Pancreas (tissue), 10 donors: ENCODE measurements around the gene SLC35A2. TPM values are rescaled to one million over a fixed set of nuclear protein-coding genes. Genes with fewer than 3 reads are reported as not detected.

ENCODE experiments used
- ATAC-seq, 4 donors: fragments of 200-7000 bp; cut with Tn5 transposase; one replicate each; pipeline versions ENCODE4 v1.8.0 to v1.9.1; 2020; ENCODE audit warnings: mild to moderate bottlenecking in 4 of 4, moderate library complexity in 4 of 4
- DNase-seq, 6 donors: peaks; one replicate each; pipeline ENCODE4 v3.0.0-alpha.2; 2020
- FAIRE-seq: peaks from 2 replicates; lab custom pipeline; 2012; peaks lifted over from hg19 to GRCh38; lab: Jason Lieb, UNC
- H3K27ac ChIP-seq, 4 donors: fragments of 200-600 bp; sonication (generic); 1 replicate in 3 of 4; 2 replicates in 1 of 4; pipeline versions ENCODE4 v1.5.0 to v1.8.0; 2020
- H3K27me3 ChIP-seq, 4 donors: fragments of 200-600 bp; one replicate each; pipeline ENCODE4 v1.8.0; 2021
- H3K36me3 ChIP-seq, 3 donors: fragments of 200-600 bp; sonication (generic) in 1 of 3; one replicate each; pipeline versions ENCODE4 v1.5.0 to v1.8.0; 2020 to 2021
- H3K4me1 ChIP-seq, 3 donors: fragments of 200-600 bp; one replicate each; pipeline ENCODE4 v1.8.0; 2021
- H3K4me3 ChIP-seq, 4 donors: fragments of 200-600 bp; sonication (generic) in 2 of 4; one replicate each; pipeline versions ENCODE4 v1.5.0 to v1.8.0; 2020 to 2021
- H3K9me3 ChIP-seq, 4 donors: fragments of 200-600 bp; one replicate each; pipeline ENCODE4 v1.8.0; 2021
- WGBS, 2 donors: extraction: QIAGEN DNeasy Blood & Tissue Kit; methylation state at CpG; one replicate each; pipeline ENCODE4 v1.1.7; 2013; 5-methylcytosine and 5-hydroxymethylcytosine counted together
- intact Hi-C, 3 donors: fragments of 100-400 bp; cut with DNase I; formaldehyde crosslinking; loops; one replicate each; pipeline versions ENCODE4 v1.11.1 to v1.14.2; 2022
- polyA plus RNA-seq, 2 donors: library from polyadenylated mRNA; stranded (reverse); fragments of 200-250 nt; gene quantifications; one replicate each; pipeline ENCODE4 v1.2.3, GENCODE V29; 2013
- total RNA-seq, 6 donors: library from RNA; stranded (reverse); fragmentation: NEBNext Ultra II Directional in 4 of 6; extraction: Animal tissue kit (Norgen Biotek cat#: 25700) in 4 of 6; gene quantifications; one replicate each; pipeline versions ENCODE4 v1.2.1 to v1.2.4, GENCODE V29; 2021 to 2023
- TF ChIP-seq, protein P1 (sequence below), 4 donors: fragments of 200-600 bp; sonication (generic) in 3 of 4; IDR thresholded peaks; one replicate each; pipeline versions ENCODE4 v1.5.0 to v1.8.0; 2021; ENCODE audit warnings: antibody characterized with exemption in 4 of 4
- donor health status: healthy with polysubstance abuse.
- donor health status: DM: no; HTN: no; CAD: no; lungs with moderate emphysema.
- donor health status: DM: no; HTN: no; CAD: no.
- donor health status: control.
- donor health status: control.
- donor health status: Bipolar disorder and iron deficiency.
- donor health status: DM: yes; HTN: yes; CAD: no.
- donor health status: DM: no; HTN: no; CAD: no.
- donor health status: DM: no; HTN: no; CAD: no.
- donor health status: DM: yes; HTN: yes; CAD: no.

The SLC35A2 gene
- total and polyA plus RNA-seq, 8 donors: 7.1 to 20.6 (median 14.6) TPM

DNA sequence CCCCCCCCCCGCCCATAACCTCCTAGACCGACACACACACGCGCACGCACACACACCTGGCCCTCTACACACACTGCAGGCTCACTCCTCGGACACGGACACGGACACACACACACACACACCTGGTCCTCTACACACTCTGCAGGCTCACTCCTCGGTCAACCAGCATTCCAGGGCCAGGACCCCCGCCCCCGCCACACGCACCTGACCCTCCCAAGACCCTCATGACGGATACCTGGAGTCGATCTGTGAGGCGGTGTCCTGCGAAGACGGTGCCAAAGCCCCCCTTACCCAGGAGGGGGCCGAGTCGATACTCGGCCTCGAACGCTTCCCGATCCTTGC, 6.8 kb upstream of the SLC35A2 start:
- H3K27me3 ChIP-seq: peaks cover 0 to 4% (median 0%) of the 10 kb centered on the region in 4 donors
- ATAC-seq: no peak
- H3K4me3 ChIP-seq: peak overlapping the region; percentile 33 to 57 (median 43)
- H3K4me1 ChIP-seq: no peaks in the 10 kb centered on the region
- H3K36me3 ChIP-seq: no peaks in the 10 kb centered on the region
- DNase-seq: peak in 1 of 6 donors; percentile 21
- no peak for FAIRE-seq
- intact Hi-C loops: no loop called here
- peak overlapping the region; percentile 57 to 78 (median 72) for H3K27ac ChIP-seq
- TF ChIP-seq, protein P1, sequence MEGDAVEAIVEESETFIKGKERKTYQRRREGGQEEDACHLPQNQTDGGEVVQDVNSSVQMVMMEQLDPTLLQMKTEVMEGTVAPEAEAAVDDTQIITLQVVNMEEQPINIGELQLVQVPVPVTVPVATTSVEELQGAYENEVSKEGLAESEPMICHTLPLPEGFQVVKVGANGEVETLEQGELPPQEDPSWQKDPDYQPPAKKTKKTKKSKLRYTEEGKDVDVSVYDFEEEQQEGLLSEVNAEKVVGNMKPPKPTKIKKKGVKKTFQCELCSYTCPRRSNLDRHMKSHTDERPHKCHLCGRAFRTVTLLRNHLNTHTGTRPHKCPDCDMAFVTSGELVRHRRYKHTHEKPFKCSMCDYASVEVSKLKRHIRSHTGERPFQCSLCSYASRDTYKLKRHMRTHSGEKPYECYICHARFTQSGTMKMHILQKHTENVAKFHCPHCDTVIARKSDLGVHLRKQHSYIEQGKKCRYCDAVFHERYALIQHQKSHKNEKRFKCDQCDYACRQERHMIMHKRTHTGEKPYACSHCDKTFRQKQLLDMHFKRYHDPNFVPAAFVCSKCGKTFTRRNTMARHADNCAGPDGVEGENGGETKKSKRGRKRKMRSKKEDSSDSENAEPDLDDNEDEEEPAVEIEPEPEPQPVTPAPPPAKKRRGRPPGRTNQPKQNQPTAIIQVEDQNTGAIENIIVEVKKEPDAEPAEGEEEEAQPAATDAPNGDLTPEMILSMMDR (IDR thresholded peaks at IDR 0.05): no peak
- 6 to 32% methylated on average over 22 to 23 of the region's 23 CpGs for WGBS, 2 donors
- H3K9me3 ChIP-seq: no peaks in the 10 kb centered on the region

DNA sequence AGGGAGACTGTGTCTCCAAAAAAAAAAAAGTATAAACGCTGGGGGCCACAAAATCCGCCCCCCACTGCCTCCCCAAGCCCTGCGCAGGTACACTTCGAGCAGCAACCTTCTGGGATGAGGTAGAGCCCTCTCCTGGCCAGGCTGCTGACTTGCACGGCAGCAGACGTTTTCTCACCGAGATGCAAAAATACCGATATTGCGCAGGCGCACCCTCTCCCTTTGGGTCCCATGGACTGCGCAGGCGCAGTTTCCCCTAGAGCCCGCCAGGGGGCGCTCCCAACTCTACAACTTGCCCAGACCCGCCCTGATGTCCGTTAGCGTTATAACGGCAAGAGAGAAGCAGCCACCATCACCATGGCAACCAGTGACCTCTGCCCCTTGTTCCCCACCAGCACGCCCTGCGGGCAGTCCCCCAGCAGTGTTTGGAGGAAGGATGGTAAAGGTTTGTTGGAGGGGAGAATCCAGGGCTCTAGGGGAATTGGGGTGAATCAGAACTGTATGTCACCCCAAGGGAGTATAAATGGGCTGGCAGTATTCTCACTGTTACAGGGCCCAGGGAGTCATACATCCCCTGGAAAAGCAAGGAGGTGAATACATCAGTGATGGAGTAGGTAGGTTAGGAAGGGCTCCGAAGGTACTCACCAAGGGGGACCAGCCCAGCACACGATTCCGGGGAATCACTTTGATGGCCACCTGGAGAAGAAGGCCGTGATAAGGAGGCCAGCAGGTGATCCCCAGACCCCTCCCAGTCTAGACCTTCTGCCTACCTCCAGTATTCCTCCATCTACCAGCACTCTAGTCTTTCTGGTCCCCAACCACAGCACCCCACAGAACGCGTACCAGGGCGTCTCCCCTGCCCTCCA, 5.9 kb upstream of the SLC35A2 start:
- no peaks in the 10 kb centered on the region for H3K9me3 ChIP-seq
- peaks cover 0 to 4% (median 0%) of the 10 kb centered on the region in 4 donors for H3K27me3 ChIP-seq
- TF ChIP-seq, protein P1 (IDR thresholded peaks at IDR 0.05): peak; percentile 84 to 97 (median 92)
- peak; percentile 85 for FAIRE-seq
- no peak overlapping the region for H3K27ac ChIP-seq
- intact Hi-C loops: no loop called here
- ATAC-seq: peak; percentile 57 to 81 (median 78)
- no peaks in the 10 kb centered on the region for H3K4me1 ChIP-seq
- peak overlapping the region in 1 of 4 donors; percentile 17 for H3K4me3 ChIP-seq
- peak; percentile 80 to 93 (median 89) for DNase-seq
- H3K36me3 ChIP-seq: no peaks in the 10 kb centered on the region
- WGBS, 2 donors: 20 to 41% methylated on average over 27 of the region's 27 CpGs

DNA sequence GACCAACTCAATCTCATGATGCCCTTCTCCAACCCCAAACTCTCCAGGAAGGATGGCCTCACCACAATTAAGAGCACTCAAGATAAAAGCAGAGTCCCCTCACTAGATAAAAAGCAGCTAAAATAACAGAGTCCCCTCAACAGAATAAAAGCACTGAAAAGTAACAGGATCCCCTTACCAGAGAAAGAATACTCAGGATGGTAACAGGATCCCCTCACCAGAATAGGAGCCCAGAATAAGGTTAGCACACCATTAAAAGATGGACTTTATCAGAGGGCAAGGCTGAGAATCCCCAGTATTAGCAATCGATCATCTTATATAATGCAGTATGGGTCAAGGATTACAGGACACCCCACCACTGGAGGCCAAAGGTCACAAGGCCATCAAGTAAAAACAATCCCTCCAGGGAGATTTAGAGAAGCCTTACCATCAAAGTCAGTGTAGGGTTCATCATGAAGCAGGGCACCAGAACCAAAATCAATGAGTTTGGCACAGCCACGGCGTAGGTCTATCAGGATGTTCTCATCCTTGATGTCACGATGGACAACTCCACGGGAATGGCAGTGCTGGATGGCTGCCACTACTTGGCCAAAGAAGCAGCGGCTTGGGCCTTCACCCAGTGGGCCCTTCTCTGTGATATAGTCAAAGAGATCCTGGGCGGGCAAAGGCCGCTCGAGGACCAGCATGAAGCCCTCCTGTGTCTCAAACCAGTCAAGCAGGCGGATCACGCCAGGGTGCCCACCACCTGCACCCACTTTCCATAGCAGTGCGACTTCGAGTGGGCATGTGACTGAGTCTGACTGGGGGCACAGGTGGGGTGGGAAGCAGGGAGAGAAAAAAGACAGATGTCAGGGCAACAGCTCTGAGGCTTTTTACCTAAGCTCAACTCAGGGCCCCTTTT, 3.4 kb upstream of the SLC35A2 start:
- no peak for DNase-seq
- no peak overlapping the region for H3K4me3 ChIP-seq
- H3K27ac ChIP-seq: no peak overlapping the region
- intact Hi-C loops: no loop called here
- 87% methylated on average over 13 of the region's 13 CpGs for WGBS, 2 donors
- ATAC-seq: no peak
- no peaks in the 10 kb centered on the region for H3K4me1 ChIP-seq
- FAIRE-seq: no peak
- peaks cover 0 to 4% (median 0%) of the 10 kb centered on the region in 4 donors for H3K27me3 ChIP-seq
- no peaks in the 10 kb centered on the region for H3K36me3 ChIP-seq
- no peaks in the 10 kb centered on the region for H3K9me3 ChIP-seq
- TF ChIP-seq, protein P1 (IDR thresholded peaks at IDR 0.05): no peak

DNA sequence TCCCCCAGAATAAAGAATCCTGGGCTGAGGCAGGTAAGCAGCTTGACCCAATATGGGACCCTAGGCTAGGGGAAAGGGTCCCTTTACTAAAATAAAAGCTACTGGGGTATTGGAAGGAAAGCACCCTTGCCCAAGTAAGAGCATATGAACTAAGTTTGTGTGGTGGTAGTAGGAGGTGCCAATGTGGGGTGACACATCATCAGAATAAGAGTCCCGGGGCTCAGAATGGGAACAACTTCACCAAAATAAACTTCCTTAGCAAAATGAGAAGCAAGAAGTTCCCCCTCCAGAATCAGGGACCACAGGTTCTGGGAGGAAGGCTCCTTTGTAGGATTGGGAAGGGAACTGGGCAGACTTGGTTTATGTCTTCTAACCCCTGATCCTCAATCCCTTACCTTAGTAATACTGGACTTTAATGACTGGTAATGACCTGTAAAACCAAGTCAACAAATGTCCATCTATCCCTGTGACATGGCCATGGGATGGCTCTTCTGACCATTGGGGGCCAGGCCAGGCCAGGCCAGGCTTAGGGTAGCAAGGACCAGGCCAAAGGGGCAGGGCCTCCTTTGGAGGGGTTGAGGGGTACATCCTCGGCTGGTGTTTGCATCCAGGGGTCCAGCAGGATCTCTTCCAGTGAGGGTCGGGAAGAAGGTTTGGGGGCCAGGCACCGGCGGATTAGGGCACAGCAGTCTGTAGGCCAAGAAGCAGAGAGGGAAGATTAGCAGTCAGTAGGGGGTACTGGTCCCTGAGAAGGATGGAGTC, 2.3 kb upstream of the SLC35A2 start:
- Histone ChIP-seq H3K4me3 (no peak overlapping the region), H3K9me3 (no peaks in the 10 kb centered on the region), H3K36me3 (no peaks in the 10 kb centered on the region), H3K27me3 (peaks cover 0 to 4% (median 0%) of the 10 kb centered on the region in 4 donors), H3K27ac (no peak overlapping the region), H3K4me1 (no peaks in the 10 kb centered on the region)
- TF ChIP-seq, protein P1 (IDR thresholded peaks at IDR 0.05): no peak
- no peak for ATAC-seq
- WGBS, 2 donors: 79 to 86% methylated on average over 5 of the region's 5 CpGs
- intact Hi-C loops: no loop called here
- no peak for DNase-seq
- no peak for FAIRE-seq
